BLaER1 (cell line): ENCODE measurements around the gene FBXL4.

Source experiments
- H3K27ac ChIP-seq: shearing (Covaris generic); formaldehyde crosslinking; 2 replicates; pipeline ENCODE4 v1.8.1; 2022
- H3K27me3 ChIP-seq: shearing (Covaris generic); formaldehyde crosslinking; 2 replicates; pipeline ENCODE4 v1.8.1; 2022
- H3K36me3 ChIP-seq: shearing (Covaris generic); formaldehyde crosslinking; 2 replicates; pipeline ENCODE4 v1.8.1; 2022
- H3K4me1 ChIP-seq: shearing (Covaris generic); formaldehyde crosslinking; 2 replicates; pipeline ENCODE4 v1.8.1; 2022
- H3K4me2 ChIP-seq: shearing (Covaris generic); formaldehyde crosslinking; 2 replicates; pipeline ENCODE4 v1.8.1; 2022
- H3K4me3 ChIP-seq: shearing (Covaris generic); formaldehyde crosslinking; 2 replicates; pipeline ENCODE4 v1.8.1; 2022
- H3K9ac ChIP-seq: shearing (Covaris generic); formaldehyde crosslinking; 2 replicates; pipeline ENCODE4 v1.8.1; 2022
- H3K9me3 ChIP-seq: shearing (Covaris generic); formaldehyde crosslinking; 2 replicates; pipeline ENCODE4 v1.8.1; 2022
- H4K20me1 ChIP-seq: shearing (Covaris generic); formaldehyde crosslinking; 2 replicates; pipeline ENCODE4 v1.8.1; 2022
- Cebpa-rat ChIP-seq: shearing (Covaris generic); IDR thresholded peaks from 2 replicates; pipeline ENCODE4 v1.8.1; 2022

The FBXL4 gene

DNA sequence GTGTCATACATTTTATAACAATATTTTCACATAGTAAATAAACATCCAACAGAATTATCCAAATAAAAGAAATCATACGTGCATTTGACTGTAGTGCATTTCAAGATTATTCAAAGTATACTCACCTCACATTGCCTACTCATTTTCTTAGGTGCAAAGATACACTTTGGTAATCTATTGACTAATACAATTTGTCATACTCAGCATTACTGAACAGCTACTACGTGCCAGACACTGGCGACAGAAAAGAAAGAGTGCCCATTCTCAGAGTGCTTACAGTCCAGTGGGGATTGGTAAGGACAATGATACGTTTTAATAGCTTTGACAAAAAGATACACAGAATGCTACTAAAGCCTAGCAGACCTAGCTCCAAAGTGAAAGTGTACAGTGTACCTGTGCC lies 42.0 kb downstream of the FBXL4 start:
- Histone ChIP-seq H3K4me1 (no peaks in the 10 kb centered on the region), H3K4me3 (no peak overlapping the region), H3K36me3 (peaks cover 52% of the 10 kb centered on the region), H3K9ac (no peak overlapping the region), H3K27me3 (no peaks in the 10 kb centered on the region), H3K27ac (no peak overlapping the region), H4K20me1 (no peaks in the 10 kb centered on the region), H3K4me2 (no peak overlapping the region), H3K9me3 (peaks cover 3% of the 10 kb centered on the region)
- no peak for TF ChIP-seq Cebpa-rat

DNA sequence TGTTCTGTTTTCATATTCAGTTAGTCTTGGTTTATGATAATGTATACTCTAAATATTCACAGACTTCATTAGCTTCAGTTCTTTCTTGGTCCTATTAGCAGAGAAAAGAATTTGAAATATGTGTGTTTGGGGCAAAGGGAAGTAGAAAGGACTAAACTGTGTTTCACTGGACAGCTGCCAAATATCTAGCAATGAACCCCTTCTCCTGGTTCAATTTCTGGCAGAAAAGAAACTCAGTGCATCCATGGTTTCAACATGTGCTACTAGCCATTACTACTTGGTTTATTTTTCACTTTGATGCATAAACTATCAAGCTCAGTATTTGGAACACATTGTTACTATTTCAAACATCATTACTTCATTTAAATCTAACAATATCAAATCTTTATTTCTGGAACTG lies 43.6 kb downstream of the FBXL4 start:
- no peaks in the 10 kb centered on the region for H4K20me1 ChIP-seq
- no peak for TF ChIP-seq Cebpa-rat
- H3K27ac ChIP-seq, result no peak overlapping the region
- peaks cover 3% of the 10 kb centered on the region for H3K9me3 ChIP-seq
- no peaks in the 10 kb centered on the region for H3K4me1 ChIP-seq
- no peak overlapping the region for H3K9ac ChIP-seq
- H3K36me3 ChIP-seq, result peaks cover 57% of the 10 kb centered on the region
- no peak overlapping the region for H3K4me3 ChIP-seq
- H3K27me3 ChIP-seq, result no peaks in the 10 kb centered on the region
- H3K4me2 ChIP-seq, result no peak overlapping the region

DNA sequence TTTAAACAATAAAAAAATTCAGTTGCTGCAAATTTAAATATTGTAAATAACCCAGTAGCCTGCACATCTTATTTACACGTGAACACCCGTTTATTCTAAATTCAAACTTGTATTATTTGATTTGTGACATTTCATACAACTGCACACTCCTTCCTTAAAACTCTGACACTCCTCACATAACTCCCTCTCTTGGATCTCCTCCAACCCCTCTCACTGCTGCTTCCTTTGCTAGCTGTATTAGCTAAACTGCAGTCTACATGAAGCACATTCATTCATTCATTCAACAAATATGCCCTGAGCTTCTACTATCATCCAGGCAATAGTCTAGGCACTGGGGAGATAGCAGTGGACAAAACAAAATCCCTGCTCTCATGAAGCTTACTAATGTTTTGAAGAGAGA lies 47.0 kb downstream of the FBXL4 start:
- Histone ChIP-seq H3K9ac (no peak overlapping the region), H3K4me3 (no peak overlapping the region), H3K4me2 (no peak overlapping the region), H3K36me3 (peaks cover 69% of the 10 kb centered on the region), H3K27me3 (no peaks in the 10 kb centered on the region), H4K20me1 (no peaks in the 10 kb centered on the region), H3K4me1 (peaks cover 10% of the 10 kb centered on the region), H3K27ac (no peak overlapping the region), H3K9me3 (peaks cover 7% of the 10 kb centered on the region)
- no peak for TF ChIP-seq Cebpa-rat

DNA sequence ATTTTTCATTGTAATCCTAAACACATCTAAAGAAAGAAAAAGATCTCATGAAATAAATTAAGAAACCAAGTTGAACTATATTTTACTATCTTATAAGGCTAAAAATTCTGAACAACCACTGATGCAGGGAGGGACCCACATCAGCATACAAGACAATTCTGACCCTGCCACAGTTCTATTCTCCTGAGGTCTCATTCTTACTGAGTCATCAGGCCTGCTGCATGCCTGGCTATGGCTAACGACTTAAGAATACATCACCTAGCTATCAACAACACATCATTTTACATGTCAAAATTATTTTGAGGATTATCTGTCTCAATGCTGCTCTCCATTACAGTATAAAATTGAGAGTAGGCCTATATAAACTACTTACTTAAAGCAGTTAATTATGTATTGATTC lies 52.9 kb downstream of the FBXL4 start:
- TF ChIP-seq Cebpa-rat, result no peak
- peaks cover 58% of the 10 kb centered on the region for H3K36me3 ChIP-seq

DNA sequence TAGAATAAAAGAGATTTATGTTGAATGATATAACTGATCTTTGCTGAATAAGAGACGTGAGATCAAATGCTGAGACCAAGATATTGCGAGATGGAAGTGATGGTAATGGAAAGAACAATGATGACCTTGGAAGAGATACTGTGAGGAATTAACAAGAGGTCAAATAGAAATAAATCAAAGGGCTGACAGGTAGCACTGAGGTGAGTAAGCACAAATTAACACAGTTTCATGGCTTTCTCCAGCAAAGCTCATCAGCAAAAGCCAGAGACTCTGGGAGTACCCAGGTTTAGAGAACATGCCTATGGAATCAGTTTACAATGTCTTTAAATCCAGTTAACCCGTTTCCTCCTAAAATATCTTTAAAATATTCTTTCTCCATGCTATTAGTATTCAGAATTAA lies 60.1 kb downstream of the FBXL4 start:
- peaks cover 41% of the 10 kb centered on the region for H3K36me3 ChIP-seq

More for the DNA sequence above, 52.9 kb downstream of the FBXL4 start:
- Histone ChIP-seq H3K9me3 (peaks cover 7% of the 10 kb centered on the region), H3K27ac (no peak overlapping the region), H3K9ac (no peak overlapping the region), H4K20me1 (no peaks in the 10 kb centered on the region), H3K4me2 (no peak overlapping the region), H3K4me3 (no peak overlapping the region), H3K27me3 (no peaks in the 10 kb centered on the region), H3K4me1 (peaks cover 10% of the 10 kb centered on the region)

DNA sequence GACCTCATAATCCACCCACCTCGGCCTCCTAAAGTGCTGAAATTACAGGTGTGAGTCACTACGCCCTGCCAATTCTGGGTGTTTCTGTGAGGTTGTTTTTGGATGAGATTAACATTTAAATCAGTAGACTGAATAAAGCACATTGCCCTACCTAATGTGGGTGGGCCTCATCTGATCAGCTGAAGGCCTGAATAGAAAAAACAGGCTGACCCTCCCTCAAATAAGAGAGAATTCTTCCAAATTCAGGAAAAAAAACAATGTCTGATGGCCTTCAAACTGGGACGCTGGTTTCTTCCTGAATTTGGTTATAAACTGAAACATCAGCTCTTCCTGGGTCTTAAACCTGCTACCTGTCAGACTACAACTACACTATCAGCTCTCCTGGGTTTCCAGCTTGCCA lies 62.4 kb downstream of the FBXL4 start:
- Histone ChIP-seq H3K4me3 (no peak overlapping the region), H3K9me3 (no peaks in the 10 kb centered on the region), H3K4me2 (no peak overlapping the region), H4K20me1 (0 out of 2 replicates have a peak, but pooled peaks cover 13% of the 10 kb centered on the region), H3K27ac (no peak overlapping the region), H3K27me3 (no peaks in the 10 kb centered on the region), H3K9ac (no peak overlapping the region), H3K4me1 (no peaks in the 10 kb centered on the region), H3K36me3 (peaks cover 29% of the 10 kb centered on the region)
- no peak for TF ChIP-seq Cebpa-rat

More for the DNA sequence above, 60.1 kb downstream of the FBXL4 start:
- Histone ChIP-seq H3K4me1 (no peaks in the 10 kb centered on the region), H3K27me3 (no peaks in the 10 kb centered on the region), H3K4me2 (no peak overlapping the region), H3K9me3 (no peaks in the 10 kb centered on the region), H3K27ac (no peak overlapping the region), H3K9ac (no peak overlapping the region), H4K20me1 (0 out of 2 replicates have a peak, but pooled peaks cover 13% of the 10 kb centered on the region), H3K4me3 (no peak overlapping the region)
- no peak for TF ChIP-seq Cebpa-rat

DNA sequence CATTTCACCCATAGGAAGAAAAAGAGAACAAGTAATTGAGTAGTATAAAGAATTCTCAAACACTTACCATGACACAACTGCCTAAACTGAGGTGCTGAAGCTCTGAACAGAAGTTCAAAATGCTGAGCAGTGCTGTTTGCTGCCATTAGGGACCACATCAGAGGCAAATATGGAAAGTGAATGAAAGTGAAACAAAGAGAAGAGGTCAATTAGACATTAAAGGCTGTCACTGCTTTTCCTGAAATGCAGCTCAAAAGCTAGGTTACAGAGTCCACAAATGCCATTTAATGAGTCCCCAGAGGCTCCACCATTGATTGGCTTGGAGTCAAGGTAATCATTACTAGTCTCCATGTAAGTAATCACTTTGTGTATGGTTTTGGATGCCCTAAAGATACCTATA lies 67.3 kb downstream of the FBXL4 start:
- Histone ChIP-seq H4K20me1 (no peaks in the 10 kb centered on the region), H3K4me1 (no peaks in the 10 kb centered on the region), H3K9ac (no peak overlapping the region), H3K9me3 (no peaks in the 10 kb centered on the region), H3K27me3 (no peaks in the 10 kb centered on the region), H3K27ac (no peak overlapping the region), H3K36me3 (peaks cover 30% of the 10 kb centered on the region), H3K4me3 (no peak overlapping the region), H3K4me2 (no peak overlapping the region)
- TF ChIP-seq Cebpa-rat, result no peak

DNA sequence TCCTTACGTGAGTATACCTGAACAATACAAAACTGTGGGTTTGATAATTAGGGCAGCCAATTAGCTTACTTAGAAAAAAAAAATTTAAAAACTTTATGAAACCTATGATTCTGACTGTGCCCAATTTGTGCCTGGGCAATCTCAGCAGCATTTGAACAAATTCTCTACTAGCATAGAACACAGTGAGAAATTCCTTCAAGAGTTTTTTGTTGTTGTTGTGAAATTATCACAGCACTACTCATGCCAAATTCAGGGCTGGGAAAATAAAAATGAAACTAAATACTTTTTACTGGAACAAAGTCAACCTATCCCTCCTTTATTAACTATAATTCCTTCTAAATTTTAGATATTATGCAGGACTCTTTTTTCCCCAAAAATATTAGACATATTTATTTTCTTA lies 70.5 kb downstream of the FBXL4 start:
- H3K27me3 ChIP-seq, result no peaks in the 10 kb centered on the region
- no peak overlapping the region for H3K27ac ChIP-seq
- TF ChIP-seq Cebpa-rat, result no peak
- H3K4me1 ChIP-seq, result no peaks in the 10 kb centered on the region
- no peaks in the 10 kb centered on the region for H4K20me1 ChIP-seq
- H3K4me3 ChIP-seq, result no peak overlapping the region
- H3K36me3 ChIP-seq, result peaks cover 31% of the 10 kb centered on the region
- no peak overlapping the region for H3K4me2 ChIP-seq
- H3K9me3 ChIP-seq, result no peaks in the 10 kb centered on the region
- no peak overlapping the region for H3K9ac ChIP-seq

DNA sequence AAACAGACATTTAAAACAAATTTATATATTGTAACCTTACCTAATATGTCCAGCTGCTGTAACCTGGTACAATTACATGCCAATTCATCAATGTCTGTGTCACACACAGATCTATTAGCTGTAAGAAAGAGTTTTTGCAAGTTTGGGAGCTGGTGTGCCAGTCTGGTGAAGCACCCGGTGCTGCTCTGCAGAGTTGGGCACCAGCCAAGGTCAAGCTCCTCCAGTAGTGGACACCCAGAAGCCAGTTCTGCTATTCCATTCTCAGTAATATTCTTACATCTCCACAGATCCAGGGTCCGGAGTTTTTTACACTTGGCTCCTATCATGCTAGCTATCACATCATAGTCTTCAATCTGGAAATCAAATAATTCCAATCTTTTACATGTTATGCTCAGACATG lies 72.4 kb downstream of the FBXL4 start:
- Histone ChIP-seq H3K9ac (no peak overlapping the region), H3K9me3 (no peaks in the 10 kb centered on the region), H4K20me1 (no peaks in the 10 kb centered on the region), H3K36me3 (peaks cover 28% of the 10 kb centered on the region), H3K4me1 (no peaks in the 10 kb centered on the region), H3K27me3 (no peaks in the 10 kb centered on the region), H3K27ac (no peak overlapping the region), H3K4me2 (no peak overlapping the region), H3K4me3 (no peak overlapping the region)
- TF ChIP-seq Cebpa-rat, result no peak

DNA sequence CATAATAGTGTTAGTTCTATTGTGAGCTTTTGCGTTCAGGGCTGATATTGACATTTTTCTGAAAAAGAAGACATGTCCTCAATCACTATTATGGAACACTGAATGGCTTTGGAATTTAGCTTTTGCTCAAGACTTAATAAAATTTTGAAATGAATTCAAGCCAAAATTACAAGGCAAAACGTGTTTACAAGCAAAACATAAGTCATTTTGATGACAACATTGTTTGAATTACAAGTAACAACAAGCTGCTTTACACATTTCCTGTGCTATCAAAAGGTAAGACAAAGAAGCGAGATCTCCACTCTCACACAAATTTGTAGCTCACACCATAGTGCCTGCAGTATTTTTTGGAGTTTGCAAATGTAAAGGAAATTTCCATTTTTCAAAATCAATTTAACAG lies 75.9 kb downstream of the FBXL4 start:
- peaks cover 15% of the 10 kb centered on the region for H3K36me3 ChIP-seq
- no peak for TF ChIP-seq Cebpa-rat

DNA sequence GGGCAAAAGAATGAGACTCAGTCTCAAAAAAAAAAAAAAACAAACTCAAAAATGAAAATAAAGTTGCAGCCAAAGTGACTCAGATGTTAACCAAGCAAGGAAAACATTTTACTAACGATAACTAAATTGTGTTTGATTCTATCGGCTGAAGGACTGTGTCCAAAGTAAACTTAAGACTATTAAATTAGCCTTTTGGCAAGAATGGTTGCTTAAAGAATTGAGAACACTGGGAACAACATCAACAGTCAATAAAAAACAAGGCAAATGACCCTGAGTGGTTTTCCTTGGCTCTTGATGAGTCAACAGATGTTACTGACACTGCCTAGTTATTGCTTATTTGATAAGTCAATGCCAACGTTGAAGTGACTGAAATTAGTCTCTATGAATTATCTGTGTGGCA lies 76.7 kb downstream of the FBXL4 start:
- Histone ChIP-seq H3K27ac (no peak overlapping the region), H3K9ac (no peak overlapping the region), H3K4me2 (no peak overlapping the region), H3K27me3 (no peaks in the 10 kb centered on the region), H3K9me3 (no peaks in the 10 kb centered on the region; the same call in 1 of the 2 replicates), H4K20me1 (no peaks in the 10 kb centered on the region), H3K4me1 (no peaks in the 10 kb centered on the region), H3K36me3 (peaks cover 12% of the 10 kb centered on the region), H3K4me3 (no peak overlapping the region)
- TF ChIP-seq Cebpa-rat, result no peak

More for the DNA sequence above, 75.9 kb downstream of the FBXL4 start:
- no peak overlapping the region for H3K4me2 ChIP-seq
- H3K4me3 ChIP-seq, result no peak overlapping the region
- H3K27me3 ChIP-seq, result no peaks in the 10 kb centered on the region
- H3K27ac ChIP-seq, result no peak overlapping the region
- no peak overlapping the region for H3K9ac ChIP-seq
- H3K9me3 ChIP-seq, result no peaks in the 10 kb centered on the region; the same call in 1 of the 2 replicates
- no peaks in the 10 kb centered on the region for H3K4me1 ChIP-seq
- H4K20me1 ChIP-seq, result no peaks in the 10 kb centered on the region
